ENCODE measurements around the gene GSTM5.
A peak's percentile ranks its signal among the peaks of the same experiment; 100 is the strongest.

Gene GSTM5

GRCh38 chr1:109725510-109725909 lies 13.5 kb downstream of the GSTM5 start:
- Histone ChIP-seq H3K9me3 (replicated peaks in 1 of 2; ENCODE audit: control insufficient read depth in 2 of 2, insufficient read depth in 1 of 2, low read depth in 1 of 2, low read length in 2 of 2) (peaks cover 4 to 9% of the 10 kb centered on the region in 2 donors), H3K27me3 (ENCODE audit: control insufficient read depth in 3 of 3, insufficient read depth in 3 of 3, low read depth in 1 of 3, low read length in 3 of 3) (peaks cover 0 to 16% (median 0%) of the 10 kb centered on the region in 3 experiments), H3K27ac (replicated peaks; ENCODE audit: low read length) (no peak overlapping the region), H2BK5ac (ENCODE audit: low read length) (no peak overlapping the region), H4K8ac (ENCODE audit: low read depth, low read length) (no peak overlapping the region), H3K4ac (ENCODE audit: low read length) (no peak overlapping the region), H3K9ac (ENCODE audit: low read depth, low read length, poor library complexity) (no peak overlapping the region), H3K4me2 (ENCODE audit: insufficient read depth, low read length, poor library complexity, severe bottlenecking) (no peak overlapping the region), H3K36me3 (replicated peaks in 1 of 2; ENCODE audit: control insufficient read depth in 2 of 2, insufficient read depth in 2 of 2, low read length in 2 of 2) (no peaks in the 10 kb centered on the region), H4K91ac (ENCODE audit: low read depth, low read length, poor library complexity) (no peak overlapping the region), H3K4me3 (ENCODE audit: low read length in 2 of 2) (no peak overlapping the region), H3K14ac (ENCODE audit: low read length) (no peak overlapping the region), H3K79me1 (ENCODE audit: low read depth, low read length) (no peaks in the 10 kb centered on the region), H3K18ac (ENCODE audit: low read length) (no peak overlapping the region), H2AFZ (ENCODE audit: low read length) (peak overlapping the region; percentile 57), H2BK12ac (ENCODE audit: low read length) (no peak overlapping the region), H3K23ac (ENCODE audit: low read depth, low read length, poor library complexity) (no peak overlapping the region), H2BK120ac (ENCODE audit: low read depth, low read length) (no peak overlapping the region), H3K4me1 (ENCODE audit: control insufficient read depth in 2 of 2, insufficient read depth in 1 of 2, low read depth in 1 of 2, low read length in 2 of 2) (peaks cover 0 to 3% of the 10 kb centered on the region in 2 donors), H2BK15ac (ENCODE audit: low read length) (no peak overlapping the region), H2AK5ac (ENCODE audit: low read depth, low read length) (no peak overlapping the region)
- WGBS, 2 donors (ENCODE audit: extremely low coverage in 2 of 2, insufficient read length in 2 of 2, insufficient replicate concordance in 1 of 2): no CpG with 5 or more reads among the region's 4 CpGs
- no peak for DNase-seq (ENCODE audit: low spot score)

- no peak overlapping the region for H2BK15ac ChIP-seq (ENCODE audit: low read length)
- no peak overlapping the region for H3K14ac ChIP-seq (ENCODE audit: low read length)
- H3K27ac ChIP-seq (replicated peaks; ENCODE audit: low read length): no peak overlapping the region
- H3K36me3 ChIP-seq (replicated peaks in 1 of 2; ENCODE audit: control insufficient read depth in 2 of 2, insufficient read depth in 2 of 2, low read length in 2 of 2): no peaks in the 10 kb centered on the region
- H3K9me3 ChIP-seq (replicated peaks in 1 of 2; ENCODE audit: control insufficient read depth in 2 of 2, insufficient read depth in 1 of 2, low read depth in 1 of 2, low read length in 2 of 2): peaks cover 4 to 9% of the 10 kb centered on the region in 2 donors
- no peak overlapping the region for H2BK12ac ChIP-seq (ENCODE audit: low read length)
- H3K79me1 ChIP-seq (ENCODE audit: low read depth, low read length): no peaks in the 10 kb centered on the region
- no peak overlapping the region for H3K4me3 ChIP-seq (ENCODE audit: low read length in 2 of 2)
- H4K8ac ChIP-seq (ENCODE audit: low read depth, low read length): no peak overlapping the region
- no peak overlapping the region for H2BK5ac ChIP-seq (ENCODE audit: low read length)
- H3K4me2 ChIP-seq (ENCODE audit: insufficient read depth, low read length, poor library complexity, severe bottlenecking): no peak overlapping the region
- H4K91ac ChIP-seq (ENCODE audit: low read depth, low read length, poor library complexity): no peak overlapping the region
- no CpG with 5 or more reads among the region's 1 CpG for WGBS, 2 donors (ENCODE audit: extremely low coverage in 2 of 2, insufficient read length in 2 of 2, insufficient replicate concordance in 1 of 2)
- peaks cover 0 to 16% (median 0%) of the 10 kb centered on the region in 3 experiments for H3K27me3 ChIP-seq (ENCODE audit: control insufficient read depth in 3 of 3, insufficient read depth in 3 of 3, low read depth in 1 of 3, low read length in 3 of 3)
- no peak overlapping the region for H3K23ac ChIP-seq (ENCODE audit: low read depth, low read length, poor library complexity)
- H3K9ac ChIP-seq (ENCODE audit: low read depth, low read length, poor library complexity): no peak overlapping the region
- H3K4me1 ChIP-seq (ENCODE audit: control insufficient read depth in 2 of 2, insufficient read depth in 1 of 2, low read depth in 1 of 2, low read length in 2 of 2): peaks cover 0 to 7% of the 10 kb centered on the region in 2 donors
- H2BK120ac ChIP-seq (ENCODE audit: low read depth, low read length): no peak overlapping the region
- no peak for DNase-seq (ENCODE audit: low spot score)
- H3K18ac ChIP-seq (ENCODE audit: low read length): no peak overlapping the region
- peak overlapping the region; percentile 57 for H2AFZ ChIP-seq (ENCODE audit: low read length)
- no peak overlapping the region for H3K4ac ChIP-seq (ENCODE audit: low read length)
- no peak overlapping the region for H2AK5ac ChIP-seq (ENCODE audit: low read depth, low read length)
Observed at GRCh38 chr1:109726007-109726406, 14.0 kb downstream of the GSTM5 start.

- Histone ChIP-seq H2BK5ac (ENCODE audit: low read length) (no peak overlapping the region), H3K4ac (ENCODE audit: low read length) (no peak overlapping the region), H2AK5ac (ENCODE audit: low read depth, low read length) (no peak overlapping the region), H3K27me3 (ENCODE audit: control insufficient read depth in 3 of 3, insufficient read depth in 3 of 3, low read depth in 1 of 3, low read length in 3 of 3) (peaks cover 0 to 11% (median 0%) of the 10 kb centered on the region in 3 experiments), H3K18ac (ENCODE audit: low read length) (no peak overlapping the region), H3K23ac (ENCODE audit: low read depth, low read length, poor library complexity) (no peak overlapping the region), H2AFZ (ENCODE audit: low read length) (no peak overlapping the region), H4K8ac (ENCODE audit: low read depth, low read length) (no peak overlapping the region), H3K9ac (ENCODE audit: low read depth, low read length, poor library complexity) (no peak overlapping the region), H3K9me3 (replicated peaks in 1 of 2; ENCODE audit: control insufficient read depth in 2 of 2, insufficient read depth in 1 of 2, low read depth in 1 of 2, low read length in 2 of 2) (peaks cover 4 to 9% of the 10 kb centered on the region in 2 donors), H3K36me3 (replicated peaks in 1 of 2; ENCODE audit: control insufficient read depth in 2 of 2, insufficient read depth in 2 of 2, low read length in 2 of 2) (no peaks in the 10 kb centered on the region), H3K27ac (replicated peaks; ENCODE audit: low read length) (no peak overlapping the region), H3K14ac (ENCODE audit: low read length) (no peak overlapping the region), H4K91ac (ENCODE audit: low read depth, low read length, poor library complexity) (no peak overlapping the region), H2BK15ac (ENCODE audit: low read length) (no peak overlapping the region), H2BK120ac (ENCODE audit: low read depth, low read length) (no peak overlapping the region), H3K79me1 (ENCODE audit: low read depth, low read length) (no peaks in the 10 kb centered on the region), H3K4me2 (ENCODE audit: insufficient read depth, low read length, poor library complexity, severe bottlenecking) (no peak overlapping the region), H3K4me1 (ENCODE audit: control insufficient read depth in 2 of 2, insufficient read depth in 1 of 2, low read depth in 1 of 2, low read length in 2 of 2) (peaks cover 0 to 7% of the 10 kb centered on the region in 2 donors), H2BK12ac (ENCODE audit: low read length) (no peak overlapping the region), H3K4me3 (ENCODE audit: low read length in 2 of 2) (no peak overlapping the region)
- no peak for DNase-seq (ENCODE audit: low spot score)
- WGBS, 2 donors (ENCODE audit: extremely low coverage in 2 of 2, insufficient read length in 2 of 2, insufficient replicate concordance in 1 of 2): no CpG with 5 or more reads among the region's 12 CpGs
Observed at GRCh38 chr1:109726728-109727373, 14.8 kb downstream of the GSTM5 start.

- no peak overlapping the region for H2BK12ac ChIP-seq (ENCODE audit: low read length)
- no peak overlapping the region for H3K27ac ChIP-seq (replicated peaks; ENCODE audit: low read length)
Observed at GRCh38 chr1:109728870-109729269, 16.8 kb downstream of the GSTM5 start.

More at GRCh38 chr1:109728870-109729269, 16.8 kb downstream of the GSTM5 start:
- Histone ChIP-seq H2AK5ac (ENCODE audit: low read depth, low read length) (no peak overlapping the region), H2AFZ (ENCODE audit: low read length) (no peak overlapping the region), H4K91ac (ENCODE audit: low read depth, low read length, poor library complexity) (no peak overlapping the region), H3K4me2 (ENCODE audit: insufficient read depth, low read length, poor library complexity, severe bottlenecking) (no peak overlapping the region), H2BK15ac (ENCODE audit: low read length) (no peak overlapping the region), H3K79me1 (ENCODE audit: low read depth, low read length) (no peaks in the 10 kb centered on the region), H3K4me1 (ENCODE audit: control insufficient read depth in 2 of 2, insufficient read depth in 1 of 2, low read depth in 1 of 2, low read length in 2 of 2) (peaks cover 0 to 7% of the 10 kb centered on the region in 2 donors), H3K9ac (ENCODE audit: low read depth, low read length, poor library complexity) (no peak overlapping the region), H3K4me3 (ENCODE audit: low read length in 2 of 2) (no peak overlapping the region), H2BK120ac (ENCODE audit: low read depth, low read length) (no peak overlapping the region), H3K23ac (ENCODE audit: low read depth, low read length, poor library complexity) (no peak overlapping the region), H4K8ac (ENCODE audit: low read depth, low read length) (no peak overlapping the region), H3K9me3 (replicated peaks in 1 of 2; ENCODE audit: control insufficient read depth in 2 of 2, insufficient read depth in 1 of 2, low read depth in 1 of 2, low read length in 2 of 2) (peaks cover 4 to 9% of the 10 kb centered on the region in 2 donors), H3K14ac (ENCODE audit: low read length) (no peak overlapping the region), H3K4ac (ENCODE audit: low read length) (no peak overlapping the region), H3K27me3 (ENCODE audit: control insufficient read depth in 3 of 3, insufficient read depth in 3 of 3, low read depth in 1 of 3, low read length in 3 of 3) (peaks cover 0 to 9% (median 0%) of the 10 kb centered on the region in 3 experiments), H2BK5ac (ENCODE audit: low read length) (no peak overlapping the region), H3K36me3 (replicated peaks in 1 of 2; ENCODE audit: control insufficient read depth in 2 of 2, insufficient read depth in 2 of 2, low read length in 2 of 2) (no peaks in the 10 kb centered on the region), H3K18ac (ENCODE audit: low read length) (no peak overlapping the region)
- no CpG with 5 or more reads among the region's 7 CpGs for WGBS, 2 donors (ENCODE audit: extremely low coverage in 2 of 2, insufficient read length in 2 of 2, insufficient replicate concordance in 1 of 2)
- no peak for DNase-seq (ENCODE audit: low spot score)

All from neuronal stem cell (in vitro differentiated cells).